HL-60 (cell line): ENCODE results near the gene DUS2.
"Not testable (repeated sequence)": the region's sequence is repeated elsewhere in the genome, so short reads cannot be mapped to it uniquely, and the experiment has no call there.

ENCODE experiments used
- CTCF ChIP-seq: IDR thresholded peaks from one replicate; pipeline ENCODE4 v1.5.1; 2011; ENCODE audit warnings: low read length, control low read depth, inconsistent platforms; ENCODE audit not compliant: insufficient read depth
- GABPA ChIP-seq: IDR thresholded peaks from 2 replicates; pipeline ENCODE4 v1.6.1; 2012; ENCODE audit warnings: low read depth
- REST ChIP-seq: IDR thresholded peaks from 2 replicates; pipeline ENCODE4 v1.6.1; 2012; ENCODE audit warnings: low read depth; ENCODE audit not compliant: insufficient replicate concordance

GRCh38 chr16:68109156-68109555 is 86.1 kb downstream of the DUS2 start:
- not testable (repeated sequence) for TF ChIP-seq CTCF, REST, GABPA
